ENCODE data around the gene UBE2L5. TPM values are rescaled to one million over a fixed set of nuclear protein-coding genes. Genes with fewer than 3 reads are reported as not detected.
A peak's percentile ranks its signal among the peaks of the same experiment; 100 is the strongest.

Gene UBE2L5
- total and polyA plus RNA-seq, 2 of the 4 experiments (the other 2 are of a cell fraction), result 0.18 TPM; not detected in 1

DNA sequence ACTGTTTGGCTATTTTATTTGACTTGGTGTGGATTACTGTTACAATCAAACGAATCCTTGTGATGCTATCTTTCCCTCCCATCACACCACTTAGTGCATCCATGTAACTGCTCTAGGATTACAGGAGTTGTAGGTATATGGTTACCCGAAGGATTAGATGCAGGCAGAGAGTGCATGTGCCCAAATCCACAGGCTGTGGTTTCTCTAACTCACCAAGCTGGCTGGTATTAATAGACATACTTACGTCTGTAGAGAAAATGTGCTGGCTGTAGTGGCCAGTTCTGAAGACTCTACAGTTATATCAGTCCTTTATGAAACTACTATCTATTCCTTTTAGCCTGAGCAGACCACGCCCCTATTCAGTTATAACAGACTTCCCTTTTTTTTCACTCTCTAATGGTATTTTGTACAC lies 44.6 kb downstream of the UBE2L5 start:
- Histone ChIP-seq H3K36me3 (ENCODE audit: control insufficient read depth, insufficient read depth, low read length) (peaks cover 2% of the 10 kb centered on the region), H3K23ac (ENCODE audit: low read depth, low read length) (peak overlapping the region; percentile 79), H2AK9ac (replicated peaks; ENCODE audit: low read depth, low read length, poor library complexity) (no peak overlapping the region), H3K14ac (replicated peaks; ENCODE audit: low read depth, low read length) (no peak overlapping the region), H2BK20ac (ENCODE audit: low read depth, low read length) (no peak overlapping the region), H3K9me3 (ENCODE audit: control insufficient read depth, insufficient read depth, low read length) (no peaks in the 10 kb centered on the region), H3K9me1 (ENCODE audit: insufficient read depth, low read length) (no peaks in the 10 kb centered on the region), H3K4me1 (ENCODE audit: control insufficient read depth, insufficient read depth, low read length) (peaks cover 3% of the 10 kb centered on the region), H3K79me1 (ENCODE audit: low read depth in 1 of 2, low read length in 2 of 2) (peaks cover 6 to 7% of the 10 kb centered on the region in 2 experiments; a peak in 2 of 4 replicates), H2AFZ (replicated peaks; ENCODE audit: low read length, poor library complexity) (peak overlapping the region; percentile 73), H3K27me3 (ENCODE audit: control insufficient read depth, insufficient read depth, low read length) (no peaks in the 10 kb centered on the region), H3K4me2 (ENCODE audit: low read depth, low read length) (peak overlapping the region; percentile 64), H3K4ac (ENCODE audit: low read depth, low read length) (peak overlapping the region; percentile 78; the same call in 1 of the 2 replicates), H3K9ac (ENCODE audit: low read depth, low read length) (peak overlapping the region; percentile 42; the same call in 1 of the 2 replicates), H3K56ac (ENCODE audit: extremely low read depth, insufficient read depth, low read length) (no peak overlapping the region), H4K5ac (ENCODE audit: low read depth, low read length) (no peak overlapping the region), H2BK5ac (ENCODE audit: low read depth, low read length, poor library complexity, severe bottlenecking) (peak overlapping the region; percentile 34), H2BK15ac (ENCODE audit: low read depth, low read length) (0 out of 3 replicates have a peak overlapping the region, but pooled peaks have one; percentile 52), H4K8ac (ENCODE audit: low read depth in 2 of 2, low read length in 2 of 2) (peak overlapping the region in 1 of 2 experiments; percentile 32; a peak in 2 of 4 replicates), H2AK5ac (ENCODE audit: low read depth, low read length) (no peak overlapping the region), H2BK120ac (ENCODE audit: low read depth, low read length) (no peak overlapping the region), H3K4me3 (ENCODE audit: insufficient read depth, low read depth, low read length) (no peak overlapping the region; the same call in 1 of the 2 replicates), H3K27ac (ENCODE audit: insufficient read depth, low read length) (no peak overlapping the region), H3K18ac (ENCODE audit: low read depth, low read length) (no peak overlapping the region), H4K91ac (ENCODE audit: insufficient read depth, low read depth, low read length) (no peak overlapping the region; the same call in 1 of the 2 replicates), H4K20me1 (ENCODE audit: insufficient read depth, low read length) (peaks cover 6% of the 10 kb centered on the region; the same call in 1 of the 2 replicates)
- ChIA-PET POLR2A (ENCODE audit: unreplicated experiment) (no interaction called here), CTCF (no interaction called here)
- 70% methylated on average over 1 of the region's 4 CpGs; no CpG with 5 or more reads in 1 of the 2 experiments for WGBS, 2 experiments (ENCODE audit: extremely low coverage in 2 of 2, insufficient read length in 1 of 2)
- ATAC-seq (ENCODE audit: low read depth) (no peak), DNase-seq (peak; percentile 20)
- in situ Hi-C loops (cut with MboI; ENCODE audit: low sequenced_read_pairs), result loop anchor here (10.0 to 25.0 kb wide), 3 partner anchors 148 to 578 kb away; partner anchors contain the start of gene USPL1
- no TSS peak for BruUV-seq (replicated peaks)
- dilution Hi-C loops (cut with HindIII; ENCODE audit: low sequenced_read_pairs, unreplicated experiment), result no loop called here
- TF ChIP-seq RFX5 (IDR thresholded peaks at IDR 0.05; ENCODE audit: low read depth, low read length) (no peak), NFE2L2 (IDR thresholded peaks at IDR 0.05; ENCODE audit: low read depth, low read length) (no peak), CEBPB (IDR thresholded peaks at IDR 0.05; ENCODE audit: low read depth, low read length) (no peak)
- intact Hi-C loops (cut with micrococcal nuclease), result loop anchor here (1.0 to 2.0 kb wide), 2 partner anchors 106 to 150 kb away; partner anchors contain the start of gene USPL1
